Iris pigment epithelial cell (primary cell): Measurements from ENCODE around the gene THSD4.
"Not testable (repeated sequence)": the region's sequence is repeated elsewhere in the genome, so short reads cannot be mapped to it uniquely, and the experiment has no call there.

Source experiments
- DNase-seq: peaks from one replicate; pipeline ENCODE4 v3.0.0-alpha.2; 2011; ENCODE audit warnings: low read depth

THSD4 gene

GRCh38 chr15:71294251-71294910 is 179.1 kb downstream of the THSD4 start:
- DNase-seq: peak; percentile 94

GRCh38 chr15:71294911-71295602 is 179.8 kb downstream of the THSD4 start:
- peak; percentile 100 for DNase-seq

- DNase-seq: peak; percentile 95
Observed at GRCh38 chr15:71295603-71296314, 180.5 kb downstream of the THSD4 start.

GRCh38 chr15:71296315-71296679 is 181.0 kb downstream of the THSD4 start:
- DNase-seq: peak; percentile 34

GRCh38 chr15:71301958-71302621 is 186.8 kb downstream of the THSD4 start:
- no peak for DNase-seq

- DNase-seq: no peak
Observed at GRCh38 chr15:71302861-71303410, 187.7 kb downstream of the THSD4 start.

- DNase-seq: no peak
Observed at GRCh38 chr15:71303977-71304376, 188.7 kb downstream of the THSD4 start.

- no peak for DNase-seq
Observed at GRCh38 chr15:71304681-71305080, 189.4 kb downstream of the THSD4 start.

- DNase-seq: no peak
Observed at GRCh38 chr15:71306538-71306937, 191.3 kb downstream of the THSD4 start.

GRCh38 chr15:71312194-71312708 is 197.0 kb downstream of the THSD4 start:
- no peak for DNase-seq

GRCh38 chr15:71312731-71313460 is 197.6 kb downstream of the THSD4 start:
- peak; percentile 64 for DNase-seq

GRCh38 chr15:71313806-71314205 is 198.5 kb downstream of the THSD4 start:
- peak; percentile 67 for DNase-seq

- DNase-seq: no peak
Observed at GRCh38 chr15:71314956-71315537, 199.8 kb downstream of the THSD4 start.

- peak; percentile 41 for DNase-seq
Observed at GRCh38 chr15:71316911-71317310, 201.6 kb downstream of the THSD4 start.

- DNase-seq: not testable (repeated sequence)
Observed at GRCh38 chr15:71319424-71319823, 204.2 kb downstream of the THSD4 start.

- no peak for DNase-seq
Observed at GRCh38 chr15:71319935-71320334, 204.7 kb downstream of the THSD4 start.

- no peak for DNase-seq
Observed at GRCh38 chr15:71323082-71323481, 207.8 kb downstream of the THSD4 start.

- peak; percentile 69 for DNase-seq
Observed at GRCh38 chr15:71323584-71323983, 208.3 kb downstream of the THSD4 start.

- DNase-seq: peak; percentile 79
Observed at GRCh38 chr15:71325481-71325880, 210.2 kb downstream of the THSD4 start.

- no peak for DNase-seq
Observed at GRCh38 chr15:71328453-71328852, 213.2 kb downstream of the THSD4 start.

GRCh38 chr15:71329041-71329440 is 213.8 kb downstream of the THSD4 start:
- DNase-seq: peak; percentile 53
